Raji (cell line): ENCODE results near the gene RBKS.

ENCODE experiments used
- POLR2A ChIP-seq: IDR thresholded peaks from 2 replicates; pipeline ENCODE4 v1.6.1; 2011; ENCODE audit warnings: low read depth, low read length, control low read depth; ENCODE audit not compliant: insufficient read depth

The RBKS gene

DNA sequence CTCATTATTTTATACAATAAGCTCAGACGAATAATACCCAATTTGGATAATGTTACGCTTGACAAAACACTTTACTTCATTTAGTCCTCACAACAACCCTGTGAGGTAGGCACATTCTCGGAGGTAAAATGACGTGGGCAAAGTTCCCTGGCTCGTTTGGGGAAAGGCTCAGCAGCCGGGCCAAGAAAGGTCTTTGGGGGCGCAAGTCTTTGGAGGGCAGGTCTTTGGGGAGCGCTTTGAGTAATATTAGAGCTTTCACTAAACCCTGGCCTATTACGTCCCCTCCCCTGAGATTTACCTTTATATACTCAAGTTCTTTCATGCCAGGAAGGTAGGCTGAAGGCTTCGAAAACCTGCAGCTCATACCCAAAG lies 427 bp downstream of the RBKS start:
- TF ChIP-seq POLR2A = no peak

GRCh38 chr2:27888790-27889189 lies 1.4 kb downstream of the RBKS start:
- TF ChIP-seq POLR2A = no peak

GRCh38 chr2:27887830-27888229 lies 2.4 kb downstream of the RBKS start:
- no peak for TF ChIP-seq POLR2A

GRCh38 chr2:27887111-27887510 lies 3.1 kb downstream of the RBKS start:
- no peak for TF ChIP-seq POLR2A

DNA sequence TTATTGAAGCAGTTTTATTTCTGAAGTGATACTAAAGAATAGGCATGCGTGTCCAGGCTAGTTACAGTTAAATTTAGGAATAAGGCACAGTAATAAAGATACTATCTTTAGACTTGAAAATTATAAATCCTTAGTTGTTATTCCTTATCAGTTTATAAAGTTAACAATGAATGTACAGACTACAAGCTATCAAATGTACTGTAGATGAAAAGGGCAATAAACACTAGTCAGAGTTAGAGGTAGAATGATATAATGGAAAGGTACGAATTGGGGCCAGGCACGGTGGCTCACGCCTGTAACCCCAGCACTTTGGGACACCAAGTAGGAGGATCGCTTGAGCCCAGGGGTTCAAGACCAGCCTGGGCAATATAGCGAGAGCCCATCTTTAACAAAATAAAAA lies 3.9 kb downstream of the RBKS start:
- TF ChIP-seq POLR2A = no peak

- TF ChIP-seq POLR2A = no peak
Observed at GRCh38 chr2:27885661-27886060, 4.5 kb downstream of the RBKS start.

DNA sequence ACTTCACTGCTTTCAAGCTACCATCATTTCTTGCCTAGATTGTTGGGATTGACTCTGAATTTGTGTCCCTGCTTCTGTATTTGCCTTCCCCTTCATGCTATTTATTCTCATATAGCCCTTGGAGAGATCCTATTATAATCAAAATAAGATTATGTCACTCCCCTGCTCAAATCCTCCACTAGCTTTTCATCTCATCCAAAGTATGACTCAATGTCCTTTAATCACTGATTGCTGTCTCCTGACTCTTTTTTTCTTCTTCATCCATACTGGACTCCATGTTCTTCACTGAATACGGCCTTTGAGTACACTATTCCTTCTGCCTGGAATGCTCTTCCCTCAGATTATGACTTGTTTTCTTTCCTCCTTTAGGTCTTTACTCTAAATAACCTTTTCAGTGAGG lies 5.0 kb downstream of the RBKS start:
- TF ChIP-seq POLR2A = no peak

- TF ChIP-seq POLR2A = no peak
Observed at GRCh38 chr2:27884601-27885000, 5.6 kb downstream of the RBKS start.

- TF ChIP-seq POLR2A = no peak
Observed at GRCh38 chr2:27878825-27879224, 11.4 kb downstream of the RBKS start.

GRCh38 chr2:27875089-27875881 lies 14.9 kb downstream of the RBKS start:
- TF ChIP-seq POLR2A = no peak

GRCh38 chr2:27873091-27873490 lies 17.1 kb downstream of the RBKS start:
- TF ChIP-seq POLR2A = no peak

GRCh38 chr2:27871802-27872201 lies 18.4 kb downstream of the RBKS start:
- no peak for TF ChIP-seq POLR2A

GRCh38 chr2:27870724-27871123 lies 19.5 kb downstream of the RBKS start:
- TF ChIP-seq POLR2A = no peak

GRCh38 chr2:27869763-27870162 lies 20.4 kb downstream of the RBKS start:
- no peak for TF ChIP-seq POLR2A

GRCh38 chr2:27866237-27866636 lies 23.9 kb downstream of the RBKS start:
- TF ChIP-seq POLR2A = no peak

- TF ChIP-seq POLR2A = no peak
Observed at GRCh38 chr2:27863146-27863545, 27.0 kb downstream of the RBKS start.

GRCh38 chr2:27860111-27860510 lies 30.1 kb downstream of the RBKS start:
- no peak for TF ChIP-seq POLR2A

- TF ChIP-seq POLR2A = no peak
Observed at GRCh38 chr2:27857417-27858172, 32.6 kb downstream of the RBKS start.
